WTC11 (cell line): ENCODE results near the gene FAM136A. TPM values are rescaled to one million over a fixed set of nuclear protein-coding genes. Genes with fewer than 3 reads are reported as not detected.

Source experiments
- ATAC-seq: fragments of 200-7000 bp; cut with Tn5 transposase; 2 replicates; pipeline ENCODE4 v1.10.0; 2021; ENCODE audit warnings: mild to moderate bottlenecking, moderate library complexity
- CTCF ChIA-PET: fragments of 300-600 bp; sonication (Branson Sonifier 250); formaldehyde crosslinking; loops from one replicate; lab custom pipeline; 2021; ENCODE audit warnings: antibody characterized with exemption; lab: Charles Lee
- POLR2A ChIA-PET: fragments of 350-600 bp; sonication (Branson Sonifier 250); formaldehyde crosslinking; loops from one replicate; lab custom pipeline; 2021; ENCODE audit warnings: antibody characterized with exemption; lab: Charles Lee
- DNase-seq: peaks from one replicate; pipeline ENCODE4 v3.0.0; 2021; ENCODE audit warnings: low spot score
- H3K27ac Mint-ChIP-seq: 2 replicates; pipeline ENCODE4 v1.8.0; 2021; ENCODE audit warnings: mixed read lengths
- H3K27me3 Mint-ChIP-seq: 2 replicates; pipeline ENCODE4 v1.8.0; 2021; ENCODE audit warnings: low read depth, mild to moderate bottlenecking, moderate library complexity, mixed read lengths
- H3K36me3 Mint-ChIP-seq: 2 replicates; pipeline ENCODE4 v1.8.0; 2021; ENCODE audit warnings: mixed read lengths
- H3K4me1 Mint-ChIP-seq: 2 replicates; pipeline ENCODE4 v1.8.0; 2022; ENCODE audit warnings: mixed read lengths
- H3K4me3 Mint-ChIP-seq: 2 replicates; pipeline ENCODE4 v1.8.0; 2021; ENCODE audit warnings: mild to moderate bottlenecking, moderate library complexity, mixed read lengths
- H3K9me3 Mint-ChIP-seq: 2 replicates; pipeline ENCODE4 v1.8.0; 2021; ENCODE audit warnings: mixed read lengths
- AFF4 ChIP-seq: sonication (generic); formaldehyde crosslinking; IDR thresholded peaks from 2 replicates; pipeline ENCODE4 v1.8.1; 2023; ENCODE audit warnings: mild to moderate bottlenecking, missing genetic modification reagents, borderline replicate concordance
- CDX4 ChIP-seq: fragments of 250-450 bp; sonication (Bioruptor Pico); IDR thresholded peaks from 2 replicates; pipeline ENCODE4 v1.9.0; 2021; ENCODE audit warnings: moderate library complexity, mild to moderate bottlenecking, inconsistent platforms, borderline replicate concordance
- ESRRA ChIP-seq: sonication (generic); formaldehyde crosslinking; IDR thresholded peaks from 2 replicates; pipeline ENCODE4 v1.8.1; 2022; ENCODE audit warnings: mild to moderate bottlenecking, missing genetic modification reagents, borderline replicate concordance
- HMGA2 ChIP-seq: fragments of 250-450 bp; sonication (Bioruptor Pico); IDR thresholded peaks from 2 replicates; pipeline ENCODE4 v1.4.0; 2021; ENCODE audit warnings: mild to moderate bottlenecking, moderate library complexity
- IRF2 ChIP-seq: sonication (generic); formaldehyde crosslinking; IDR thresholded peaks from 2 replicates; pipeline ENCODE4 v1.8.0; 2022; ENCODE audit warnings: low read depth, missing genetic modification reagents, borderline replicate concordance
- JUN ChIP-seq: sonication (generic); formaldehyde crosslinking; IDR thresholded peaks from 2 replicates; pipeline ENCODE4 v1.8.0; 2023; ENCODE audit warnings: mild to moderate bottlenecking, missing genetic modification reagents
- NFYB ChIP-seq: sonication (generic); formaldehyde crosslinking; conservative IDR thresholded peaks from 2 replicates; pipeline ENCODE4 v1.8.0; 2022; ENCODE audit warnings: low read depth, missing genetic modification reagents
- PRDM15 ChIP-seq: sonication (generic); formaldehyde crosslinking; IDR thresholded peaks from 2 replicates; pipeline ENCODE4 v1.8.0; 2022; ENCODE audit warnings: missing genetic modification reagents
- RORB ChIP-seq: fragments of 250-450 bp; sonication (Bioruptor Pico); IDR thresholded peaks from 2 replicates; pipeline ENCODE4 v1.9.0; 2021; ENCODE audit warnings: mild to moderate bottlenecking
- ZNF232 ChIP-seq: sonication (generic); formaldehyde crosslinking; IDR thresholded peaks from 2 replicates; pipeline ENCODE4 v1.8.0; 2022; ENCODE audit warnings: mild to moderate bottlenecking, missing genetic modification reagents
- ZNF317 ChIP-seq: sonication (generic); formaldehyde crosslinking; IDR thresholded peaks from 2 replicates; pipeline ENCODE4 v1.8.1; 2023; ENCODE audit warnings: low read depth, mild to moderate bottlenecking, moderate library complexity, missing genetic modification reagents, borderline replicate concordance
- ZNF396 ChIP-seq: fragments of 250-450 bp; sonication (Bioruptor Pico); IDR thresholded peaks from 2 replicates; pipeline ENCODE4 v1.8.0; 2021; ENCODE audit warnings: mild to moderate bottlenecking, moderate library complexity, borderline replicate concordance
- ZNF671 ChIP-seq: fragments of 250-450 bp; sonication (Bioruptor Pico); IDR thresholded peaks from 2 replicates; pipeline ENCODE4 v1.8.0; 2021; ENCODE audit warnings: mild to moderate bottlenecking
- microRNA-seq: library from miRNA; unstranded; fragments of <30 nt; microRNA quantifications from one replicate; pipeline ENCODE4 v1.2.0, GENCODE V29; 2022; ENCODE audit warnings: borderline number of aligned reads
- total RNA-seq: library from RNA; stranded (reverse); gene quantifications from 3 replicates; pipeline ENCODE4 v1.2.3, GENCODE V29; 2021

Gene FAM136A
- total RNA-seq, 1 experiment from 2014 or later, result 83.9 TPM

GRCh38 chr2:70247364-70248180 lies 54.3 kb downstream of the FAM136A start:
- ChIA-PET POLR2A (interaction anchor here (0.6 to 2.4 kb wide), 5 partner anchors 10 to 333 kb away, joined by 4 to 18 read pairs (median 5); partner anchors contain the start of genes MXD1, PCYOX1 and SNRPG), CTCF (no interaction called here)
- Mint-ChIP-seq H3K27me3 (peaks cover 4% of the 10 kb centered on the region), H3K4me1 (peaks cover 40% of the 10 kb centered on the region), H3K27ac (peak overlapping the region; percentile 100), H3K9me3 (no peaks in the 10 kb centered on the region), H3K4me3 (peak overlapping the region; percentile 97), H3K36me3 (peaks cover 14% of the 10 kb centered on the region; the same call in 1 of the 2 replicates)
- TF ChIP-seq JUN (CRISPR knock-in tag), result no peak
- TF ChIP-seq PRDM15 (CRISPR knock-in tag), result no peak
- no peak for TF ChIP-seq CDX4 (CRISPR knock-in tag)
- no peak for TF ChIP-seq IRF2 (CRISPR knock-in tag)
- TF ChIP-seq RORB, result no peak
- no peak for TF ChIP-seq AFF4 (CRISPR knock-in tag)
- no peak for TF ChIP-seq ZNF396 (CRISPR knock-in tag)
- TF ChIP-seq ZNF317 (CRISPR knock-in tag), result no peak
- no peak for TF ChIP-seq ZNF232 (CRISPR knock-in tag)
- no peak for TF ChIP-seq HMGA2 (CRISPR knock-in tag)
- no peak for TF ChIP-seq ZNF671
- TF ChIP-seq NFYB (CRISPR knock-in tag), result no peak
- TF ChIP-seq ESRRA (CRISPR knock-in tag), result no peak
- ATAC-seq (no peak), DNase-seq (no peak)

Small RNA genes lying within 50 kb of the gene (microRNA-seq; reads per million reads assigned to microRNA genes)
- not detected for gene MIR1285-2

Other genes starting within 250 kb of the FAM136A start
- gene PCBP1, start 214.6 kb downstream of the FAM136A start, total RNA-seq, result 489 to 528 TPM (median 518 TPM) in 3 replicates
- gene C2orf42, start 111.0 kb downstream of the FAM136A start, total RNA-seq, result 6.8 to 13.1 TPM (median 10.2 TPM) in 3 replicates
- 150 to 178 TPM (median 176 TPM) in 3 replicates for gene TIA1, start 53.4 kb downstream of the FAM136A start, total RNA-seq
- 43.3 to 53.1 TPM (median 47.1 TPM) in 3 replicates for gene PCYOX1, start 43.9 kb downstream of the FAM136A start, total RNA-seq
- 350 to 369 TPM (median 355 TPM) in 3 replicates for gene SNRPG, start 8.3 kb downstream of the FAM136A start, total RNA-seq